HG03442 (cell line): ENCODE measurements around the gene ELAPOR1.

Experiments
- ATAC-seq: cut with Tn5 transposase; IDR thresholded peaks from one replicate; pipeline ENCODE4 v1.9.1; 2021; ENCODE audit warnings: mild to moderate bottlenecking, moderate library complexity; ENCODE audit not compliant: unreplicated experiment

The ELAPOR1 gene, protein sequence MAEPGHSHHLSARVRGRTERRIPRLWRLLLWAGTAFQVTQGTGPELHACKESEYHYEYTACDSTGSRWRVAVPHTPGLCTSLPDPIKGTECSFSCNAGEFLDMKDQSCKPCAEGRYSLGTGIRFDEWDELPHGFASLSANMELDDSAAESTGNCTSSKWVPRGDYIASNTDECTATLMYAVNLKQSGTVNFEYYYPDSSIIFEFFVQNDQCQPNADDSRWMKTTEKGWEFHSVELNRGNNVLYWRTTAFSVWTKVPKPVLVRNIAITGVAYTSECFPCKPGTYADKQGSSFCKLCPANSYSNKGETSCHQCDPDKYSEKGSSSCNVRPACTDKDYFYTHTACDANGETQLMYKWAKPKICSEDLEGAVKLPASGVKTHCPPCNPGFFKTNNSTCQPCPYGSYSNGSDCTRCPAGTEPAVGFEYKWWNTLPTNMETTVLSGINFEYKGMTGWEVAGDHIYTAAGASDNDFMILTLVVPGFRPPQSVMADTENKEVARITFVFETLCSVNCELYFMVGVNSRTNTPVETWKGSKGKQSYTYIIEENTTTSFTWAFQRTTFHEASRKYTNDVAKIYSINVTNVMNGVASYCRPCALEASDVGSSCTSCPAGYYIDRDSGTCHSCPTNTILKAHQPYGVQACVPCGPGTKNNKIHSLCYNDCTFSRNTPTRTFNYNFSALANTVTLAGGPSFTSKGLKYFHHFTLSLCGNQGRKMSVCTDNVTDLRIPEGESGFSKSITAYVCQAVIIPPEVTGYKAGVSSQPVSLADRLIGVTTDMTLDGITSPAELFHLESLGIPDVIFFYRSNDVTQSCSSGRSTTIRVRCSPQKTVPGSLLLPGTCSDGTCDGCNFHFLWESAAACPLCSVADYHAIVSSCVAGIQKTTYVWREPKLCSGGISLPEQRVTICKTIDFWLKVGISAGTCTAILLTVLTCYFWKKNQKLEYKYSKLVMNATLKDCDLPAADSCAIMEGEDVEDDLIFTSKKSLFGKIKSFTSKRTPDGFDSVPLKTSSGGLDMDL

DNA sequence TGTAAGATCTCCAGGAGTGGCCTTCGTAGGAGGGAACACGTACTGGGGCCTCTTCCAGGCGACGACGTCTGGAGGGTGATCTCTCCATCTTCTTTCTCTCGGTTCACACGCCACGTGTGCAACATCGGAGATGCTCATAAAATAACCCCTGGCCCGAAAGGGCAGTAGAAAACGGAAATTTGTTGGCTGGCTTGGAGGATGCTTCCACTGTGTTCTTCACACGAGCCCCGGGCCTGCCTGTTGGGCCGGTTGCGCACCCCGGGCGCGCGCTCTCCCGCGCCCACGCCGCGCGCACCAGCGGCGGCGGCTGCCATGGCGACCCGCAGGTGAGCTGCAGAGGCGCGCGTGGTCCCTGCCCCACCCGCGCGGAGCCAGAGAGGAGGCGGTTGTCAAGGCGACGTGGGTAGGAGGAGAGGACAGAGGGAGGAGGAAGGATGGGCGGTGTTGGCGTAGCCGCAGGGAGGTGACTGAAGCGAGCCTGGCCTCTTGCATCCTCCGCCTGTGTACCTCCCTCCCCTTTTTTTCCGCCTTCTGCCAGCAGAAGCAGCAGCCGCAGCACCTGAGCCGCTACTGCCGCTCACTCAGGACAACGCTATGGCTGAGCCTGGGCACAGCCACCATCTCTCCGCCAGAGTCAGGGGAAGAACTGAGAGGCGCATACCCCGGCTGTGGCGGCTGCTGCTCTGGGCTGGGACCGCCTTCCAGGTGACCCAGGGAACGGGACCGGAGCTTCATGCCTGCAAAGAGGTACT, at the start of gene ELAPOR1:
Gene ELAPOR1, plus strand, starts transcription at position 526 of the 752 bp plus-strand sequence. Its CDS starts 69 bp downstream, at position 595.
- peak; percentile 52 for ATAC-seq

DNA sequence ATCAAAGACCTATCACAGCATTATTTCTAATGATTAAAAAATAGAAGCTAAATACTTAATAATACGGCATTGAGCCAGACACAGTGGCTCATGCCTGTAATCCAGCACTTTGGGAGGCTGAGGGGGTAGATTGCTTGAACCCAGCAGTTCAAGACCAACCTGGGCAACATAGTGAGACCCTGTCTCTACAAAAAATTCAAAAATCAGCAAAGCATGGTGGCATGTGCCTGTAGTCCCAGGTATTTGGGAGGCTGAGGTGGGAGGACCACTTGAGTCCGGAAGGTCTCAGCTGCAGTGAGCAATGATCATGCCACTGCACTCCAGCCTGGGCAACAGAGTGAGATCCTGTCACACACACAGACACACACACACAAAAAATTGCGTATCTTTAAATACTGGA, 48.8 kb upstream of the ELAPOR1 start:
- ATAC-seq: no peak

DNA sequence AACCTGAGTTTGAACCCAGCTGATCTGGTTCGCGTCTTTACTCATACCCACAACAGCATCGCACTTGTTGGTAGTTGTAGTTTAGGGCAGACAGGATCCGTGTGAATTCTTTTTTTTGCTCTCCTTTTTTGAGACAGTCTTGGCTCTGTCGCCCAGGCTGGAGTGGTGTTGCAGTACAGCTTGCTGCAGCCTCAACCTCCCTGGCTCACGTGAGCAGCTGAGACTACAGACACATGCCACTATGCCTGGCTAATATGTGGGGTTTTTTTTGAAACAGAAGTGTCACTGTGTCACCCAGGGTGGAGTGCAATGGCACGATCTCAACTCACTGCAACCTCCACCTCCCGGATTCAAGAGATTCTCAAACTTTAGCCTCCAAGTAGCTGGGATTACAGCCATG, 46.0 kb upstream of the ELAPOR1 start:
- no peak for ATAC-seq

DNA sequence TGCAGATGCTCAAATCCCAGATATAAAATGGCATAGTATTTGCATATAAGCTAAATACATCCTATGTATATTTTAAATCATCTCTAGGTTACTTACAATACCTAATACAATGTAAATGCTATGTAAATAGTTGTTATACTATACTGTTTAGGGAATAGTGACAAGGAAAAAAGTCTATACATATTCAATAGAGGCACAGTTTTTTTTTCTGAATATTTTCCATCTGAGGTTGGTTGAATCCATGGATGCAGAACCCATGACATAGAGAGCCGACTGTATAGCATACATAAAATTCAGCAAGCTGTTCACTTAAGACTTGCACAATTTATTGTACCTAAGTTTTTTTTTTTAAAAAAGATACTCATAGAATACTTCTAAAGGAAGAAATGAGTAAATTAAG, 44.6 kb upstream of the ELAPOR1 start:
- no peak for ATAC-seq

DNA sequence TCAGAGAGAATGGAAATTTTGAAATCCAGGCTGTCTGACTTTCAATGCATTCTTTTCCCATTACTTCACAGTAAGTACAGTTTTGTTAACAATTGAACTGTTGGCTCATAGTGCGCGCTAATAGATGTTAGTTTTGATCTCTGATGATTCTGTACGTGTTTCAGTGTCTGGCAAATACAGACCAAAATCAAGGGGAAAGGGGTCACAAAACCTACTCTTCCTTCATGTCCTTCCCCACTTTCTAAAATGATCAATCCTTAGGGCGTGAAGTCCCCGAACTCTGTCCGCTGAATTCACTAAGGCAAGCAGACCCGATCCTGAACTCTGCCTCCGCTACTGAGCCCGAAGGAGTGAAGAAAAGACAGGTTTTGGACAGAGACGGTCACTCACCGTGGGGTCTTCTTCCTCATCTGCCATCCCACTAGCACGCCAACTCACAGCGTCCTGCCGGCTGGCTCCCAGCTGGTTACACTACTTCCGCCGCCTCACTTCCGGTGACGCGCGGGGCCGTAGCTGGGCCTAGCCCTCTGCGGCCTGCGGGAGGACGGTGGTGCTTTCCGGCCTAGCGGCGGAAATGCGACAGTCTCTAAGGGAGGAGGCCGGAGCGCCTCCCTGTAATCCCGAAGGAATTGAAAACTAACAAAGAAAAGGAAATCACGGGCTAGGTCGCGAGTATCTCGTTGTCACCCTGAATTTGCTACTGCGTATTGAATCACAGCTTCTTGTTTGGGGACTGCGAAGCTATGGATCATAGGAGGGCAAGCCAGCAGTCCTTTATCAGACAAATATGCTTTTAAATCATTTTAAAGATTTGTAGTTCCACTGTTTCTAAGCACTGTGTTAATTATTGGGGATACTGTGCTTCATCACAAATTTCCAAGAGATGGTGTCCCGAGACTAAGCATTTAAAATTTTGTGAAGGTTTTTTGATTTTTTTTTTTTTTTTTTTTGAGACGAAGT, 38.1 kb upstream of the ELAPOR1 start, which contains the start of gene TAF13:
Gene TAF13, minus strand, starts transcription at position 473 of the 960 bp plus-strand sequence. Its CDS starts 56 bp downstream, at position 417.
- peak; percentile 99 for ATAC-seq

DNA sequence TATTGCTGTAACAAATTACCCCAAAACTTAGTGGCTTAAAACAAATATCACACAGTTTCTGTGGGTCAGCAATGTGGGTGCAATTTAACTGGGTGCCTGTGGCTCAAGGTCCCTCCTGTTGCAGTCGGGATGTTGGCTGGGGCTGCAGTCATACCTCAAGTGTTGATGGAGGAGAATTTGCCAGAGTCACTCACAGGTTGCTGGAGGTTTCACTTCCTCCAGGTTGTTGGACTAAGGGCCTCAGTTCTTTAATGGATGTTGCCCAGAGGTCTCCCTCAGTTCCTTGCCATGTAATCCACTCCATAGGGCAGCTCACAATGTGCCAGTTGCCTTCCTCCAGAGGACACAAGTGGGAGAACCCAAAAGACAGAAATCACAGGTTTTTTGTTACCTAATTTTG, 35.6 kb upstream of the ELAPOR1 start:
- no peak for ATAC-seq

DNA sequence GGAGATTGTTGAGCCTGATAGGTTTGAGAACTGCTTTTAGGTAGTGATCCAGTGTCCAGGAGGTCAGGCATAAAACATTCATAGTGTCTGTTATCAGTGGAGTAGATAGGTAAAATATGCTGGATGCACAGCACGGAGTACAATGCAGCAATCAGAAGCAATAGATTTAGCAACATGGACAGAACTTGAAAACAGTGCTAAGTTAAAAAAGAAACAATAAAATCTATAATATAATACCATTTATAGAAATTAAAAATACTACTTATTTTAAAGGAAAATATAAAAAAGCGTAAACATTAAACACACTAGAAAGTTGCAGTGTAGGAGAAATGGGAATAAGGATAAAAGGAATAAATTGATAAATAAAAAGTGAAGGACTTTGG, 34.7 kb upstream of the ELAPOR1 start:
- ATAC-seq: no peak

DNA sequence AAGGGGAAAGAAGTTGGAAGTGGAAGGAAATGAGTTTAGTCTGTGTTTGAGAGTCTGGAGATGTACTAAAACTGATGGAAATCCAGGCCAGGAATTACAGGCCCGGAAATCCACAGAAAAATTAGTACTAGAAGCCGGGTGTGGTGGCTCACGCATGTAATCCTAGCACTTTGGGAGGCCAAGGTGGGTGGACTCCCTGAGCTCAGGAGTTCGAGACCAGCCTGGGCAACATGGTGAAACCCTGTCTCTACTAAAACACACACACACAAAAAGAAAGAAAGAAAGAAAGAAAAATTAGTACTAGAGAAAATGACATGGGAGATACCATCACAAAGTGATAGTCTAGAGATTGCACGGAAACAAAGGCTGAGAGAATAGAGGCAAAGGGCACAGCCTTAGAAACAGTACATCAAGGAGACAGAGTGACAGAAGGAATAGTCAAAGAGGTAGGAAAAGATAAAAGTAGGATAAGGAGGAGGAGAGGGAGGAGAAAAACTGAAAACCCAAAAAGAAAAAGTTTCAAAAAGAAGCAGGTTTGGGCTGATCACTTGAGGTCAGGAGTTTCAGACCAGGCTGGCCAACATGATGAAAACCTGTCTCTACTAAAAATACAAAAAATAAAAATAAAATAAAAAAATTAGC, 33.4 kb upstream of the ELAPOR1 start:
- ATAC-seq: no peak

DNA sequence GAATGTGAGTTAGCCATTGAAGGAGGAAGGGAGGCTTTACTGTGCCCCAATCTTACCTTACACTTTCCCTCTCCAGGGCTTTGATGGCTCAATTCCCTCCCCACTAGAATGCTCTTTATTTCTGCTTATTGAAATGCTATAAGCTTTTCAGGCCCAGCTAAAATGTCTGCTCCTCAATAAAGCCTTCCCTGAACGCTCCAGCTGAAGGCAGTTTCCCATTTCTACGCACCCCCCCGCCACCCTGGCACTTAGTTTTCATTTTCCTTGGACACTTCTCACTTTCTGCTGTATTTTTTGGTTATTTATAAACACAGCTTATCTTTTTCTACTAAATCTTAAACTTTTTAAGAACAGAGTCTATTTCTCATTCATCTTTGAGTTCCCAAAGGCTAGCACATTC, 30.4 kb upstream of the ELAPOR1 start:
- no peak for ATAC-seq

DNA sequence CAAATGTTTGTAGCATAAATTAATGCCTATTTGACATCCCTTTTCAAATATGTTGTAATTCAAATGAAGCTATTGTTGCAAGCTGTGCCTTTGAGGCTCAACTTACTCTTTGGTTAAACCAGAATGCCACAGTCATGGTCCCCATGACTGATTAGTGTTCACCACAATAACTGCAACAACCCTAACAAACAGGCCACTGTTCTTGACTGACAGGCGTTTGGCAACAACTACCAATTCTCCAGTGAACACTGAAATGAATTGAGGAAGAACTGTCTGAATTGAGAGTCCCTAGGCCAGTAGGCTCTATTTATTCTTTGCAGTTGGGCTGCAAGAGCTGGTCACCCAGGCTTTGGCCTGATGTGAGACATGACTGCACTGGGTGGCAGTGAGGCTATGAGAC, 30.0 kb upstream of the ELAPOR1 start:
- ATAC-seq: no peak

DNA sequence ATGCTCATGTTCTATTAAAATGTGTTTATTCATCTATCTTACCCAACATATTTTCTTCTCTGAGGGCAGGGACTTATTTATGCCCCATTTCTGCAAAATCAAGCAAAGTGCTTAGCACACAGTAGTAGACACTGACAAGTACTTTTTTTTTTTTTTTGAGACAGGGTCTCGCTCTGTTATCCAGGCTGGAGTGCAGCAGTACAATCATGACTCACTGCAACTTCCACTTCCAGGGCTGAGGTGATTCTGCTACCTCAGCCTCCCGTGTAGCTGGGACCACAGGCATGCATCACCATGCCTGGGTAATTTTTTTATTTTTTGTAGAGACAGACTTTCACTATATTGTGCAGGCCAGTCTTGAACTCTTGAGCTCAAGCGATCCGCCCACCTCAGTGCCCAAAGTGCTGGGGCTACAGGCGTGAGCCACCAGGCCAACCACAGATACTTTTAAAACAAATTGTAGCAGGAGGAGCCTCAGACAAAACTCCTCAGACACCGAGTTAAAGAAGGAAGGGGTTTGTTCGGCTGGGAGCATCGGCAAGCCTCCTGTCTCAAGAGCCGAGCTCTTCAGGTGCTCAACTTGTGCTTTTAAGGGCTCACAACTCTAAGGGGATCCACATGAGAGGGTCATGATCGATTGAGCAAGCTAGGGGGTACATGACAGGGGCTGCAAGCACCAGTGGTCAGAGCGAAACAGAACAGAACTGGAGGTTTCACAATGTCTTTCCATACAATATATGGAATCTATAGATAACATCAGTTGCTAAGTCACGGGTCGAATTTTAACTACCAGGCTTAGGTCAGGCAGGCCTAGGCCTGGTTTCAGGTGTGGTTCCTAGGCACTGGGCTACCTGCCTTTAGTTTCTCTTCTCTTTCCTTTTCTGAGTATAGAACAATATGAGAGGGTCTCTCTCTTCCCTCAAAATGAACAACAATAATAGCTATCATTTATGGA, 29.1 kb upstream of the ELAPOR1 start:
- ATAC-seq: no peak

DNA sequence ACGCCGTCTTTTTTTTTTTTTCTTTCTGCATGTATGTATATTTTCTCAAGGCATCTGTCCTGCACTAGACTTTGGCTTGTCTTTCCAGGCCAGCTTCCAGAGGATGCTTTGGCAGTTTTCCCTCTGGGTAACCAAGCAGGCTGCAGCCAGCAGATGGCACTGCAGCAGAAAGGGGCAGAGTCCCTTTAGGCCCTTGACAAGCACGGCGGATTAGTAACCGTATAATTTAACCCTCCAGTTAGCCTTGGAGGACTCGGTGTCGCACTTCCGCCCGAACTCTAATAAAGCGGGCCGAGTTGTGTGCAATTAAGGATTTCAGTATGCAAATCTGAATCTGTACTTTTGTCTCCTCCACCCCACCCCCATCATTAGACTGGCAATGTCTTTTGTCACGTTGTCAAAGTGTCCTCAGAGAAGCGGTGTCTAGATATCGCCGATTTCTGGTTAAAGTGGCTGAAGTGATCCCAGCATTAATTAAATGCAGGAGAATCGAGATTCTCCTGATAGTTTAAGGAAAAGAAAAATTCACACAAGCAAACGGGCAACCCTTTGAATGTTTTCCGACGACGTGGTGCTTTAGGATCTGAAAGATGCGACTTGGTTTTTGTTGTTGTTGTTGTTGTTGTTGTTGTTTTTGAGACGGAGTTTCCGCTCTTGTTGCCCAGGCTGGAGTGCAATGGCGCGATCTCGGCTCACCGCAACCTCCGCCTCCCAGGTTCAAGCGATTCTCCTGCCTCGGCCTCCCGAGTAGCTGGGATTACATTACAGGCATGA, 24.5 kb upstream of the ELAPOR1 start:
- ATAC-seq: no peak

DNA sequence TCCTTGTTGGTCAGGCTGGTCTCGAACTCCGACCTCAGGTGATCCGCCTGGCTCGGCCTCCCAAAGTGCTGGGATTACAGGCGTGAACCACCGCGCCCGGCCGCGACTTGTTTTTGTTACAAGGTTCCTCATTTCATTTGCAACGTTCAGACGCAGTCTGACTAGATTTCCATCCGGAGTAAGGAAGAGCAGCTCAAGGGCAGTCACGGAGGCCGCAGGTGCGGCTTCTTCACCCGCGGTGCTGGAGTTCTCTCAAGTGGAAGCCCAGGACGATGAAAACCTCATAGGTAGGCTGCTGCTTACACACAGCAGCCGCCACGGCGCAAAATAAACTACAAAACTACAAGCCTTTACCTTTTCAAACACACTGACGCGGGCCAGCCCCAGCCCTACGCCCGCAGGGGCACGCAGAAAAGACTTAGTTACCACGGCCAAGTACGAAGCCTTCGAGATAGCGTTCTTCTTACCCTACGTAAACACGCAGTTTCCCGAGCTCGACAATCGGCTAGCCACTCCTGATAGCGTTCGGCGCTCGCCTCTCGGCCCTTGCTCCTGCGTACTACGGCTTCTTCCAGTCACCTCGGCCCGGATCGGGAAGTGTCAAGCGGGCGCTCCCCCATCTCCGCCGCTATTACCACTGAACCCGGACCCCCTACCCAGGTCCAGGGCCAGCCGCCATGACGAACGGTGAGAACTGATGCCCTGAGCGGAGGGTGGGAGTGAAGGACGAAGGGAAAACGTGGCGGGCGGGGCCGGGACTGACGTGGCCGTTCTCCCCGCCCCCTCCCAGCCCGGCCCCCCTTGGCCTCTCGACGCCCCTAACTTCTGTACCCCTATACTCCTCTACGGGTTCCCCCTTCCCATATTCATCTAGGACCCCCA, 23.5 kb upstream of the ELAPOR1 start, which contains the start of gene TMEM167B:
Gene TMEM167B, plus strand, starts transcription at position 569 of the 882 bp plus-strand sequence. Its CDS starts 109 bp downstream, at position 678.
- ATAC-seq: peak; percentile 91

DNA sequence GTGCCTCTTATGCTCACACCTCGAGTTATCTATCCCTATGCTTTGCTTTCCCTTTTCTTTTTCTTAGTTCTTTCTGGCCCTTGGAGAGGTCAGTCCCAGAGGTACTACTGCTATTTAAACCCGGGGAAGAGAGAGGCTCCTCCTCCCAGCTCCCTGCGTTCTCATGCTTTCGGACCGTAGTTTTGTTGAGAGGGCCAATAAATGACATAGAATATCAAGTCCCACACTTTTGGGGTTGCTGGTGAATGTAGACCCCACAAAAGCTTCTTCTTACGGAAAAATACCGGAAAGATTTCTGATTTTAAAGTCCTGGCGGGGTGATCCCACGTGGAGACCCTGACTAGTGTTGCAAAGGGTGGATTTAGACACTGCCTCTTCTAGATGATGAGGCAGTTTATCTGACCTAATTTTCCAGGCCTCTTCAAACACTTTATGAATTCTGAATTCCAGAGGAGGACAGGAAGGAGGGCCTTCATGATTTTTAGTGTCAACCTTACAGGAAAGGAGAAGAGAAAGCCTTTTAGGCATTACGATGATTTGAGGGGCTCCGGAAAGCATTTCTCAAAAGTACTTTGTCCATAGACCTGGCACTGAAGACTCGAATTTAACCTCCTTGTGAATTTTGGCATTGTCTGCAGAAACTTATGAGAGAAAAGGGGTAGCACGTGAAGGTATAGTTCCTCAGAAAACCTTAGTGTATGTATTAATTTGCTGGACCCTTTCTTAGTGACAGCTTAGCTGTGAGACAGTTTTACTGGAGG, 22.7 kb upstream of the ELAPOR1 start:
- peak; percentile 43 for ATAC-seq

DNA sequence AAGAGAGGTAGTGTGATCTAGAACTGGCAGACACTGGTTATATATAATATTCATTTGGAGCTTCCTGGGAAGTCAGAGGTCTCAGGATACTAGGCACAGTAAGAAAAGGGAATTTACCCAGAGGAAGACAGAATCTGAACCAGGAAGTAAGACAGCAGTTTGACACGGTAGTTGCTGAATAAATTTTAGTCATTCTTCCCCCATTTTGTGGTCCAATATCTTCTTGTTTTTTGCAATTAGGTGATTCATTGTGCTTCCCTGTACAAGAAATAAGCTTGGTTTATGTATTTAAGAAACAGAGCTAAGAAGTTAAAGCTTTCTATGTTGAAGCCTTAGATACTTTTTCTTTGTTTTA, 22.1 kb upstream of the ELAPOR1 start:
- no peak for ATAC-seq

DNA sequence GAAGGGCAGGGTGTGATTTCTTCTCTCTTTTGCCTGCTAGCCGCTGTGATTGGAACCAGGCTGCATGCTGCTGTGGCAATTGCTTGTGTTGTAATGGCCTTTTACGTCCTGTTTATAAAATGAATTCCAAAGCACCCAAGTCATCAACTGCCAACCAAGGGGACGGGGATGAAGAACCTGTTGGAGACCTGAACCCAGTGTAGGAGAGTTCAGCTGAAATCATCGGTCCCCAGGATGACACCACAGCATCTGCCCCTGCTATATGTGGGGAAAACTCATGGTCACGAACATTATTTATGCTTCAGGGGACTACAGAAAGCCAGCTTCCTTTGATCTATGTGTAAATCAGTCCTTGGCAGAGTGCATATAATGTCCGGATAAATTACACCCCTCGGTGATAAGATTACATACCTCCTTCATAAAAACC, 19.5 kb upstream of the ELAPOR1 start:
- no peak for ATAC-seq
